Chondrocyte (in vitro differentiated cells): ENCODE results near the gene SP3. TPM values are rescaled to one million over a fixed set of nuclear protein-coding genes. Genes with fewer than 3 reads are reported as not detected.
A peak's percentile ranks its signal among the peaks of the same experiment; 100 is the strongest.

Experiments
- DNase-seq: peaks from one replicate; pipeline ENCODE4 v3.0.0; 2021; ENCODE audit warnings: mixed read lengths, low spot score
- H3K27ac Mint-ChIP-seq: one replicate; pipeline ENCODE4 v1.8.0; 2021; ENCODE audit warnings: mild to moderate bottlenecking, moderate library complexity, mixed read lengths; ENCODE audit not compliant: unreplicated experiment
- H3K27me3 Mint-ChIP-seq: 2 replicates; pipeline ENCODE4 v1.8.0; 2021; ENCODE audit warnings: low read depth, mixed read lengths
- H3K36me3 Mint-ChIP-seq: 2 replicates; pipeline ENCODE4 v1.8.0; 2021; ENCODE audit warnings: low read depth, mixed read lengths
- H3K4me1 Mint-ChIP-seq: 2 replicates; pipeline ENCODE4 v1.8.0; 2021; ENCODE audit warnings: low read depth, mild to moderate bottlenecking, mixed read lengths
- H3K4me3 Mint-ChIP-seq: one replicate; pipeline ENCODE4 v1.8.0; 2021; ENCODE audit warnings: mild to moderate bottlenecking, moderate library complexity, mixed read lengths; ENCODE audit not compliant: unreplicated experiment
- H3K9me3 Mint-ChIP-seq: 2 replicates; pipeline ENCODE4 v1.8.0; 2021; ENCODE audit warnings: low read depth, mixed read lengths
- total RNA-seq: library from RNA; stranded (reverse); gene quantifications from 3 replicates; pipeline ENCODE4 v1.2.1, GENCODE V29; 2021
- TF ChIP-seq, protein P1 (sequence below): fragments of 200-600 bp; sonication (generic); IDR thresholded peaks from 2 replicates; pipeline ENCODE4 v1.5.0; 2021; ENCODE audit warnings: antibody characterized with exemption, mild to moderate bottlenecking, moderate library complexity

The SP3 gene
- total RNA-seq, 1 donor from 2014 or later: 59.4 TPM

DNA sequence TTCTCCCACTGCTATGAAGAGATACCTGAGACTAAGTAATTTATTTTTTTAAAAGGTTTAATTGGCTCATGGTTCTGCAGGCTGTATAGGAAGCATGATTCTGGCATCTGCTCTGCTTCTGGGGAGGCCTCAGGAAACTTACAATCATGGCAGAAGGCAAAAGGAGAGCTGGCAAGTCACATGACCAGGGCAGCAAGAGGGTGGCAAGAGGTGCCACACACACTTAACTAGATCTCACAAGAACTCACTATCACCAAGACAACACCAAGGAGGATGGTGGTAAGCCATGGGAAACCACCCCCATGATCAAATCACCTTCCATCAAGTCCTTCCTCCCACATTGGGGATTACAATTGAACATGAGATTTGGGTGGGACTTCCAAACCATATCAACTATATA is 38.3 kb downstream of the SP3 start:
- TF ChIP-seq, protein P1, sequence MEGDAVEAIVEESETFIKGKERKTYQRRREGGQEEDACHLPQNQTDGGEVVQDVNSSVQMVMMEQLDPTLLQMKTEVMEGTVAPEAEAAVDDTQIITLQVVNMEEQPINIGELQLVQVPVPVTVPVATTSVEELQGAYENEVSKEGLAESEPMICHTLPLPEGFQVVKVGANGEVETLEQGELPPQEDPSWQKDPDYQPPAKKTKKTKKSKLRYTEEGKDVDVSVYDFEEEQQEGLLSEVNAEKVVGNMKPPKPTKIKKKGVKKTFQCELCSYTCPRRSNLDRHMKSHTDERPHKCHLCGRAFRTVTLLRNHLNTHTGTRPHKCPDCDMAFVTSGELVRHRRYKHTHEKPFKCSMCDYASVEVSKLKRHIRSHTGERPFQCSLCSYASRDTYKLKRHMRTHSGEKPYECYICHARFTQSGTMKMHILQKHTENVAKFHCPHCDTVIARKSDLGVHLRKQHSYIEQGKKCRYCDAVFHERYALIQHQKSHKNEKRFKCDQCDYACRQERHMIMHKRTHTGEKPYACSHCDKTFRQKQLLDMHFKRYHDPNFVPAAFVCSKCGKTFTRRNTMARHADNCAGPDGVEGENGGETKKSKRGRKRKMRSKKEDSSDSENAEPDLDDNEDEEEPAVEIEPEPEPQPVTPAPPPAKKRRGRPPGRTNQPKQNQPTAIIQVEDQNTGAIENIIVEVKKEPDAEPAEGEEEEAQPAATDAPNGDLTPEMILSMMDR: no peak
- DNase-seq: no peak
- no peak overlapping the region for H3K4me3 Mint-ChIP-seq
- H3K9me3 Mint-ChIP-seq: no peaks in the 10 kb centered on the region
- peaks cover 40% of the 10 kb centered on the region for H3K4me1 Mint-ChIP-seq
- H3K27ac Mint-ChIP-seq: no peak overlapping the region
- no peaks in the 10 kb centered on the region for H3K36me3 Mint-ChIP-seq
- no peaks in the 10 kb centered on the region for H3K27me3 Mint-ChIP-seq

DNA sequence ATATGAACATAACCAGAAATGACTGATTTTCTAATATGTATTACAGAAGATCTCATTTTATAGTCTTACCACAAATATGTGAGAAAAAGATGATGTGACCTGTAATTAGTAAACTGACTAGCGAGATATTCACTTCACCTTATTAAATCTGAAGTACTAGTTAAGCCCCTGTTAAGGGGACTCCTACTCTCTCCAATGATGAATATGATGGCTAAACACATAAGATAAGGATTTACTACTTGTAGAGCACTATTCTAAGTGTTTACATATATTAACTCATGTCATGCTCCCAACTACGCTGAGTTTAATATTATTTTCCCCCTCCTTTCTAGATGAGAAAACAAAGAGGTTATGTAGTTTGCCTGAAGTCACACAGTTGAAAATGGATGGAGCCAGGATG is 40.9 kb downstream of the SP3 start:
- H3K36me3 Mint-ChIP-seq: no peaks in the 10 kb centered on the region
- no peak overlapping the region for H3K27ac Mint-ChIP-seq
- DNase-seq: no peak
- H3K4me3 Mint-ChIP-seq: no peak overlapping the region
- no peaks in the 10 kb centered on the region for H3K27me3 Mint-ChIP-seq
- H3K4me1 Mint-ChIP-seq: peaks cover 43% of the 10 kb centered on the region
- TF ChIP-seq, protein P1: no peak
- H3K9me3 Mint-ChIP-seq: no peaks in the 10 kb centered on the region

DNA sequence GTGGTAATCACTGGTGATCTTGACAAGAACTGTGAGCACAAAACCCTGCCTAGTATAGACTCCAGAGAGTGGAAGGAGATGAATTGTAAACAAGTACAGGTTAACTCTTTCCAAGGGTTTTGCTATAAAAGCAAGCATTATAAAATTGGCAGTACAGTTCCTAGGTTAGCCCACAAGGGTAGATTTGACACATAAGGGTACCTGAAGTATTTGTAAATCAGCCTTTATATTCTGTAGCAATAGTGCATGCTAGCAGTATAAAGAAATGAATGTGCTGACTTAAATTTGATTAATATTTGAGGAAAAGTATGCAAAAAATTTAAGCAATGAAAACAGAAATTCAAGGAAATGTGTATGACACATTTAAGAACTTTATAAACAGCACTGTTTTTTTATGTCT is 42.4 kb downstream of the SP3 start:
- Mint-ChIP-seq H3K27ac (peak overlapping the region; percentile 4), H3K4me3 (no peak overlapping the region), H3K9me3 (no peaks in the 10 kb centered on the region), H3K4me1 (peaks cover 43% of the 10 kb centered on the region), H3K36me3 (peaks cover 3% of the 10 kb centered on the region), H3K27me3 (no peaks in the 10 kb centered on the region)
- no peak for DNase-seq
- TF ChIP-seq, protein P1: peak; percentile 26

DNA sequence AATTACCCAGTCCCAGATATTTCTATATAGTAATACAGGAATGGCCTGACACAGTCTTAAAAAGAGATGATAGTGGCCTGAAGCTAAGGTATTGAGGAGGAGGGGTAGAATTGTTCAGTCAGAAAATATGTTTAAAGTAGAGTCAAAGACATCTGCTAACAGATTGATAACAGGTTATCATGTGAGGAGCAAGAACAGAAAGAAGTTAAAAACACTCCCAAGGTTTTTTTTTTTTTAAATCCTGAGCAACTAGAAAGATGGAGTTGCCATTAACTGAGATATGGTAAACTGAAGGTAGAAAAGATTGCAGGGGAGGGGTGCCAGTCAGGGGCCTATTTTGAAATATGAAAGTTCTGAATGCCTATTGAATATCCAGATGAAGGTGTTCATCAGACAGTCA is 43.1 kb downstream of the SP3 start:
- Mint-ChIP-seq H3K4me1 (peaks cover 43% of the 10 kb centered on the region), H3K4me3 (no peak overlapping the region), H3K27me3 (no peaks in the 10 kb centered on the region), H3K27ac (no peak overlapping the region), H3K9me3 (no peaks in the 10 kb centered on the region), H3K36me3 (peaks cover 4% of the 10 kb centered on the region)
- DNase-seq: no peak
- TF ChIP-seq, protein P1: no peak

DNA sequence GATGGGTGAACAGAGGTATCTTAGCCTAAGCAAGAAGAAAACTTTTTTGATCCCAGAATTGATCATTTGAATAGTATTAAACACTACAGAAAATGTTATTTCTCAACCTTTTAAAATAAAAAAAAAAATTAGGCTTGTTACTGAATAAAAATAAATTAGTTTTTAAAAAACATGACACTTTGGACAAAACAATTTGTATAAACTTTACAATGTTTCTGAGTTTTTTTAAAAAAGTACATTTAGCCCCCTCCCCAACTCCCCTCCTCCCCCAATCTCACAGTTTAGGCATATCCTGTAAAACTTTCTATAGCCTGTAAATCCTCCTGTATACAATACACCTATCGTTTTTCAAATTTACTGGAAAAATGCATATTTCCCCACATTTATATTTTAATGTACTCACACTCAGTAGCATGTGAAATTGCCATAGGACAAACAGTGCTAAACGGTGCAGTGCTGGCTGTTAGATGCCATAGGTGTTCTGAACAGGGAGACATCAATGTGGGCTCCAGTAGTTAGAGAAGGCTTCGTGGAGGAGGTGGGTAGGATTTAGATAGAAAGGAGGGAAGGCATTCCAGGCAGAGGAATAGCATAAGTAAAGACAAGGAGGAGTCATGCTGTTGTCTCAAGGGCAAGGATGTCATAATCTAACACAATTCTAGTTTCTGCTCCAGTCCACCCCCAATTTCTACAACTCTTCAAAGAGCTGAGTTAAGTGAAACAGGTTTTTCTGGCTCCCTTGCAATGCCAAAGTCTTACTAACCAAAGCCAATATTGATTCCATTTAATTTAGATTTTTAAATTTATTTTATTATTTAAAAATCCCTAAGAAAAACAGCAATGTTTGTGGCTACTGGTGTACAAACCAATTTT is 50.9 kb downstream of the SP3 start:
- no peaks in the 10 kb centered on the region for H3K27me3 Mint-ChIP-seq
- DNase-seq: no peak
- peaks cover 5% of the 10 kb centered on the region for H3K4me1 Mint-ChIP-seq
- TF ChIP-seq, protein P1: no peak
- H3K36me3 Mint-ChIP-seq: peaks cover 25% of the 10 kb centered on the region
- H3K4me3 Mint-ChIP-seq: no peak overlapping the region
- H3K9me3 Mint-ChIP-seq: no peaks in the 10 kb centered on the region
- H3K27ac Mint-ChIP-seq: no peak overlapping the region
